Esophagus squamous epithelium (tissue), 5 donors: Measurements from ENCODE around the gene COA8. TPM values are rescaled to one million over a fixed set of nuclear protein-coding genes. Genes with fewer than 3 reads are reported as not detected.
A peak's percentile ranks its signal among the peaks of the same experiment; 100 is the strongest.

Source experiments
- DNase-seq: peaks from one replicate; lab custom pipeline; 2025; lab: John Stamatoyannopoulos, UW
- H3K27ac ChIP-seq, 4 donors: fragments of 200-600 bp; sonication (generic); one replicate each; pipeline ENCODE4 v1.5.1; 2016 to 2019; ENCODE audit warnings: mild to moderate bottlenecking in 1 of 4
- H3K27me3 ChIP-seq, 4 donors: fragments of 200-600 bp; sonication (generic); 1 replicate in 3 of 4; 2 replicates in 1 of 4; pipeline versions ENCODE4 v1.5.1 to v1.6.0; 2017 to 2021; ENCODE audit warnings: antibody characterized with exemption in 1 of 4
- H3K36me3 ChIP-seq, 3 donors: fragments of 200-600 bp; sonication (generic); one replicate each; pipeline ENCODE4 v1.5.1; 2016 to 2019
- H3K4me1 ChIP-seq, 3 donors: fragments of 200-600 bp; sonication (generic); one replicate each; pipeline ENCODE4 v1.5.1; 2017 to 2019
- H3K4me3 ChIP-seq, 4 donors: fragments of 200-600 bp; sonication (generic); 1 replicate in 3 of 4; 2 replicates in 1 of 4; pipeline ENCODE4 v1.5.1; 2016 to 2019; ENCODE audit warnings: mild to moderate bottlenecking in 2 of 4, moderate library complexity in 1 of 4
- H3K9me3 ChIP-seq, 3 donors: fragments of 200-600 bp; sonication (generic); one replicate each; pipeline ENCODE4 v1.5.1; 2016 to 2019
- CTCF ChIP-seq, 6 experiments: fragments of 450-650 bp in 4 of 6; fragments of 200-600 bp in 2 of 6; sonication (generic) in 2 of 6; IDR thresholded peaks; one replicate each; pipeline ENCODE4 v1.5.1; 2016 to 2019; ENCODE audit warnings: antibody characterized with exemption in 6 of 6, mild to moderate bottlenecking in 4 of 6, moderate library complexity in 4 of 6
- POLR2A ChIP-seq, 4 donors: fragments of 450-650 bp; IDR thresholded peaks; one replicate each; pipeline ENCODE4 v1.6.1; 2017; ENCODE audit warnings: antibody characterized with exemption in 4 of 4, mild to moderate bottlenecking in 4 of 4, moderate library complexity in 3 of 4
- WGBS, 2 donors: methylation state at CpG; one replicate each; pipeline ENCODE4 v1.1.5; 2018; 5-methylcytosine and 5-hydroxymethylcytosine counted together
- intact Hi-C: fragments of 100-400 bp; cut with DNase I; formaldehyde crosslinking; loops from one replicate; pipeline ENCODE4 v1.15.0; 2022
- small RNA-seq, 4 donors: library from RNA; depleted of rRNA; stranded (forward); fragments of <200 nt; gene quantifications; one replicate each; pipeline ENCODE3, GENCODE V24; 2016
- total RNA-seq, 4 donors: library from RNA; depleted of rRNA; stranded (reverse); fragments of >200 nt; gene quantifications; one replicate each; pipeline ENCODE4 v1.1.0, GENCODE V29; 2016
- donor health status: DM: yes; HTN: yes; CAD: no.

The COA8 gene
- total RNA-seq, 4 donors from 2014 or later: 18.2 to 28.7 (median 22.7) TPM

DNA sequence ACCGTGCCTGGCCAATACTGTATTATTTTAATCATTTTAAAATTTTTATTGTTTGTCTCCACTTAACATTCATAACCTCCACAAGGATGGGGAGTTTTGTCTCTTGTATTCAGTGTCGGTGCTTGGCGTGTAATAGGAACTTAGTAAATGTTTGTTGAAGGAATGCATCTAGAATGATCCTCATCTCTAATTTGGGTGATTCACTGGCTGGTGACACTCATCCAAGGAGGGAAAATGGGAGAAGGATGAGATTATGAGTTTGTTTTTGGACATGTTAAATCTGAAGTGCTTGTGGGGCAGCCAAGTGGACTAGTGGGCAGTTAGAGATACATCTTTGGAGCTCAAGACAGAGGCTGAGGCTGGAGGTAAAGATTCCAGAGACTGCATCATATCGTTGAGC, 71.4 kb downstream of the COA8 start:
- peak overlapping the region in 3 of 4 donors; percentile 16 to 64 (median 19) for H3K27ac ChIP-seq
- H3K4me1 ChIP-seq: peaks cover 7 to 88% (median 50%) of the 10 kb centered on the region in 3 donors
- no peaks in the 10 kb centered on the region for H3K9me3 ChIP-seq
- TF ChIP-seq POLR2A (IDR thresholded peaks at IDR 0.05) (no peak), CTCF (IDR thresholded peaks at IDR 0.05) (no peak)
- no peaks in the 10 kb centered on the region for H3K27me3 ChIP-seq
- H3K36me3 ChIP-seq: peaks cover 0 to 65% (median 0%) of the 10 kb centered on the region in 3 donors
- no peak for DNase-seq
- H3K4me3 ChIP-seq: no peak overlapping the region
- intact Hi-C loops: no loop called here
- WGBS, 2 donors: 67 to 78% methylated on average over 4 of the region's 4 CpGs

DNA sequence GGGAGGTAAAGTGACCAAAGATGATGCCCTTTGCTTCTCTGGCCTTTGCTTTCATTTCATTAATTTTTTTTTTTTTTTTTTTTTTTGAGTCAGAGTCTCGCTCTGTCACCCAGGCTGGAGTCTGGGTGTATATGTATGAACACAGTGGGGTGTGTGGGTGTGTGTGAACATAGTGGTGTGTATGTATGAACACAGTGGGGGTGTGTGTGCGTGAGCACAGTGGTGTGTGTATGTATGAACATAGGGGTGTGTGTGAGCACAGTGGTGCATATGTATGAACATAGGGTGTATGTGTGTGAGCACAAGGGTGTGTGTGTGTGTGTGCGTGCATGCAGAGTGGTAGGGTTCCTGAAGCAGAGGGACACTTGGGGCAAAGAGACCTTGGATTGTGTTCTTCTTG, 75.8 kb downstream of the COA8 start:
- Histone ChIP-seq H3K9me3 (no peaks in the 10 kb centered on the region), H3K4me3 (no peak overlapping the region), H3K4me1 (peaks cover 0 to 93% (median 26%) of the 10 kb centered on the region in 3 donors), H3K27ac (no peak overlapping the region), H3K36me3 (peaks cover 0 to 67% (median 0%) of the 10 kb centered on the region in 3 donors), H3K27me3 (no peaks in the 10 kb centered on the region)
- intact Hi-C loops: no loop called here
- no peak for TF ChIP-seq CTCF (IDR thresholded peaks at IDR 0.05)
- no peak for TF ChIP-seq POLR2A (IDR thresholded peaks at IDR 0.05)
- 89 to 100% methylated on average over 2 to 3 of the region's 3 CpGs for WGBS, 2 donors
- DNase-seq: no peak

Small RNAs within 50 kb of the gene (small RNA-seq; reads per million reads assigned to genes)
- gene RNU4-68P: 0 to 18.6 (median 0) reads per million in 4 donors
- 0 reads per million in 4 donors for gene RNU7-160P

Other genes with a start within 250 kb of the COA8 start
- gene EIF5, start 228.7 kb upstream of the COA8 start, total RNA-seq: 100 to 1,000 TPM; 157 to 273 (median 211) TPM
- gene MARK3, start 177.5 kb upstream of the COA8 start, total RNA-seq: 100 to 1,000 TPM in 1 of 4 donors, 10 to 100 TPM in 3; 44.4 to 112 (median 67.5) TPM
- 100 to 1,000 TPM in 1 of 4 donors, 10 to 100 TPM in 3; 27.2 to 204 (median 37.6) TPM for gene CKB, start 40.1 kb upstream of the COA8 start, total RNA-seq
- 10 to 100 TPM in 2 of 4 donors, 1 to 10 TPM in 2; 7.7 to 20.6 (median 9.9) TPM for gene TRMT61A, start 33.8 kb upstream of the COA8 start, total RNA-seq
- gene BAG5, start 303 bp upstream of the COA8 start, total RNA-seq: 10 to 100 TPM; 24.8 to 32.4 (median 28.5) TPM
- 100 to 1,000 TPM; 101 to 285 (median 194) TPM for gene KLC1, start 66.3 kb downstream of the COA8 start, total RNA-seq
- gene XRCC3, start 152.5 kb downstream of the COA8 start, total RNA-seq: 10 to 100 TPM; 10.9 to 17.8 (median 12.6) TPM
- 100 to 1,000 TPM in 2 of 4 donors, 10 to 100 TPM in 2; 69.5 to 134 (median 89.3) TPM for gene ZFYVE21, start 152.8 kb downstream of the COA8 start, total RNA-seq